GM12878 (cell line): ENCODE data around the gene CSTF1. TPM values are rescaled to one million over a fixed set of nuclear protein-coding genes. Genes with fewer than 3 reads are reported as not detected.

Experiments
- BCL3 ChIP-seq: IDR thresholded peaks from 2 replicates; pipeline ENCODE4 v1.6.1; 2011; ENCODE audit warnings: borderline replicate concordance, low read depth, mild to moderate bottlenecking, moderate library complexity, low read length; ENCODE audit not compliant: insufficient read depth, poor library complexity, severe bottlenecking
- CREM ChIP-seq: IDR thresholded peaks from 2 replicates; pipeline ENCODE4 v1.6.1; 2014; ENCODE audit warnings: antibody characterized with exemption, low read depth
- E2F4 ChIP-seq: IDR thresholded peaks from 2 replicates; pipeline ENCODE4 v1.6.1; 2012; ENCODE audit warnings: low read depth, low read length, improper control_type of control experiment
- EGR1 ChIP-seq, 2 experiments: IDR thresholded peaks; 1 replicate in 1 of 2; 2 replicates in 1 of 2; pipeline ENCODE4 v1.6.1; 2011 to 2012; ENCODE audit warnings: low read depth in 2 of 2, low read length in 2 of 2, borderline replicate concordance in 1 of 2, mild to moderate bottlenecking in 1 of 2, moderate library complexity in 1 of 2
- IKZF2 ChIP-seq, 2 experiments: fragments of 450-650 bp; IDR thresholded peaks; 2 replicates each; pipeline ENCODE4 v1.6.1; 2017; ENCODE audit warnings: mild to moderate bottlenecking in 2 of 2, moderate library complexity in 2 of 2
- JUNB ChIP-seq: IDR thresholded peaks from 2 replicates; pipeline ENCODE4 v1.6.1; 2016; ENCODE audit warnings: antibody characterized with exemption, mild to moderate bottlenecking
- MYB ChIP-seq: fragments of 150-350 bp; IDR thresholded peaks from 2 replicates; pipeline ENCODE4 v1.6.1; 2014; ENCODE audit warnings: mild to moderate bottlenecking, low read depth, low read length, borderline replicate concordance
- NR2C1 ChIP-seq: fragments of 450-650 bp; IDR thresholded peaks from 2 replicates; pipeline ENCODE4 v1.6.1; 2017; ENCODE audit warnings: antibody characterized with exemption, mild to moderate bottlenecking, moderate library complexity
- RAD51 ChIP-seq: fragments of 450-650 bp; IDR thresholded peaks from 2 replicates; pipeline ENCODE4 v1.6.1; 2016; ENCODE audit warnings: moderate library complexity, mild to moderate bottlenecking, inconsistent platforms
- SIN3A ChIP-seq: IDR thresholded peaks from 2 replicates; pipeline ENCODE4 v1.6.1; 2012; ENCODE audit warnings: low read depth, low read length, improper control_type of control experiment
- SUPT20H ChIP-seq: IDR thresholded peaks from 2 replicates; pipeline ENCODE4 v1.6.1; 2011; ENCODE audit warnings: low read depth, mild to moderate bottlenecking, low read length, moderate library complexity, borderline replicate concordance; ENCODE audit not compliant: control insufficient read depth
- USF2 ChIP-seq: IDR thresholded peaks from 2 replicates; pipeline ENCODE4 v1.6.1; 2011; ENCODE audit warnings: low read depth, low read length, improper control_type of control experiment, borderline replicate concordance
- YBX1 ChIP-seq: fragments of 450-650 bp; IDR thresholded peaks from 2 replicates; pipeline ENCODE4 v1.6.1; 2016; ENCODE audit warnings: antibody characterized with exemption
- ZBED1 ChIP-seq: IDR thresholded peaks from 2 replicates; pipeline ENCODE4 v1.6.1; 2016; ENCODE audit warnings: borderline replicate concordance
- polyA plus RNA-seq, 11 experiments: library from polyadenylated mRNA; depleted of rRNA in 4 of 11; unstranded in 6 of 11; stranded (reverse) in 5 of 11; fragments of >200 nt; fragmentation: Nextera tagmentation in 4 of 11; fragmentation: Illumina TruSeq in 1 of 11; extraction: Ambion mirVana in 4 of 11; extraction: Trizol in 1 of 11; gene quantifications; 1 replicate in 1 of 11; 2 replicates in 10 of 11; pipeline versions ENCODE4 v1.2.1 to v1.2.3, GENCODE V29; 2011 to 2016; ENCODE audit warnings: inconsistent platforms in 2 of 11, missing spikeins in 2 of 11, low read depth in 1 of 11
- total RNA-seq, 4 experiments: library from RNA; depleted of rRNA in 3 of 4; stranded (reverse); fragments of >200 nt in 3 of 4; fragmentation: Illumina TruSeq in 1 of 4; extraction: Trizol in 1 of 4; gene quantifications; 2 replicates each; pipeline versions ENCODE4 v1.2.1 to v1.2.3, GENCODE V29; 2013 to 2021

CSTF1 gene
- total and polyA plus RNA-seq, 10 of the 15 experiments (the other 5 are each of a cell fraction or from before 2014, with no cell fraction given): 41.8 to 89.1 (median 50.1) TPM

GRCh38 chr20:56429502-56429901, 37.1 kb downstream of the CSTF1 start (continued):
- peak in 1 of 2 experiments; percentile 61; a peak in 2 of 3 replicates for TF ChIP-seq EGR1 (IDR thresholded peaks at IDR 0.05; ENCODE audit: borderline replicate concordance in 1 of 2, low read depth in 2 of 2, low read length in 2 of 2)
- TF ChIP-seq SIN3A: no peak
- no peak for TF ChIP-seq USF2
- no peak for TF ChIP-seq CREM
- peak in 1 of 2 experiments; percentile 13; a peak in 1 of 4 replicates for TF ChIP-seq IKZF2 (IDR thresholded peaks at IDR 0.05)
- TF ChIP-seq BCL3: no peak
- no peak for TF ChIP-seq NR2C1
- TF ChIP-seq RAD51: no peak
- TF ChIP-seq YBX1: no peak
- no peak for TF ChIP-seq MYB
- TF ChIP-seq E2F4: no peak
- no peak for TF ChIP-seq ZBED1
- TF ChIP-seq JUNB: no peak
- TF ChIP-seq SUPT20H: no peak
